Muscle layer of colon (tissue), 2 donors: ENCODE data around the gene SHROOM2.

Experiments
- H3K27ac ChIP-seq: one replicate; pipeline ENCODE4 v1.7.0; 2013; ENCODE audit warnings: low read depth, mild to moderate bottlenecking, low read length, moderate library complexity
- H3K27me3 ChIP-seq, 2 donors: one replicate each; pipeline ENCODE4 v1.7.0; 2013; ENCODE audit warnings: low read length in 2 of 2, mild to moderate bottlenecking in 2 of 2; ENCODE audit not compliant: insufficient read depth in 2 of 2, control insufficient read depth in 1 of 2
- H3K36me3 ChIP-seq: one replicate; pipeline ENCODE4 v1.7.0; 2013; ENCODE audit warnings: mild to moderate bottlenecking, low read length; ENCODE audit not compliant: insufficient read depth
- H3K4me1 ChIP-seq: one replicate; pipeline ENCODE4 v1.7.0; 2013; ENCODE audit warnings: mild to moderate bottlenecking, low read length; ENCODE audit not compliant: insufficient read depth
- H3K4me3 ChIP-seq, 2 donors: one replicate each; pipeline ENCODE4 v1.7.0; 2013; ENCODE audit warnings: low read length in 2 of 2, low read depth in 1 of 2, mild to moderate bottlenecking in 1 of 2, moderate library complexity in 1 of 2
- H3K9ac ChIP-seq: one replicate; pipeline ENCODE4 v1.7.0; 2013; ENCODE audit warnings: low read length
- H3K9me3 ChIP-seq: one replicate; pipeline ENCODE4 v1.7.0; 2013; ENCODE audit warnings: mild to moderate bottlenecking, low read length
- donor health status: abdominal sarcoma.
- donor health status: Adenocarcinoma of cecum.

SHROOM2 gene

DNA sequence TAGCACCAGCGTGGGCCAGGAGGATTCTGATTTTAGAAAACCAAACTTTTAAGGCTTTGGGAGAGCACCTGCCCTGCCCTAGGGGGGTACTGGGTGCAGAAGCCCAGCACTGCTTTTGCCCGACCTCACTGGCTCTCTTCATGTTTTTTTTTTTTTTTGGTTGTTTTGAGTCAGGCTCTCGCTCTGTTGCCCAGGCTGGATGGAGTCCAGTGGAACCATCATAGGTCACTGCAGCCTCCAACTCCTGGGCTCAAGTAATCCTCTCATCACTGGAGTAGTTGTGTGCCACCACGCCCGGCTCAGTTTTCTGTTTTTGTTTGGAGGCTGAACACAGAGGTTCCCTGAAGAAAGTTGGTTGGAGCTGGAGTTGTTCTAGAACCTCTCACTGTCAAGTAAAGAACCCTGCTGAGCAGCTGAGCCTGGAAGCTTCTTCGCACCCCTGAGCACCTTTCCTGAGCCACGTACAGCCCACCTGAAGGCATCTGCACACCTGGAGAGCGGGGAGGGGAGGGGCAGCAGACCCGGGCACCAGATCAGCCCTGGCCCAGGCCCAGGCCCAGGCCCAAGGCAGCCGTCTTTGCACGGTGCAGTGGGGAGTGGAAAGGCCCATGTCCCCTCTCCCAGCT, 49.5 kb downstream of the SHROOM2 start:
- no peak overlapping the region for H3K4me3 ChIP-seq

GRCh38 chrX:9842541-9842940, 56.3 kb downstream of the SHROOM2 start:
- Histone ChIP-seq H3K4me3 (no peak overlapping the region), H3K9ac (no peak overlapping the region)

More for the DNA sequence above, 49.5 kb downstream of the SHROOM2 start:
- H3K27ac ChIP-seq: no peak overlapping the region
- no peaks in the 10 kb centered on the region for H3K36me3 ChIP-seq
- no peaks in the 10 kb centered on the region for H3K27me3 ChIP-seq
- no peaks in the 10 kb centered on the region for H3K4me1 ChIP-seq
- H3K9me3 ChIP-seq: no peaks in the 10 kb centered on the region
- H3K9ac ChIP-seq: no peak overlapping the region

DNA sequence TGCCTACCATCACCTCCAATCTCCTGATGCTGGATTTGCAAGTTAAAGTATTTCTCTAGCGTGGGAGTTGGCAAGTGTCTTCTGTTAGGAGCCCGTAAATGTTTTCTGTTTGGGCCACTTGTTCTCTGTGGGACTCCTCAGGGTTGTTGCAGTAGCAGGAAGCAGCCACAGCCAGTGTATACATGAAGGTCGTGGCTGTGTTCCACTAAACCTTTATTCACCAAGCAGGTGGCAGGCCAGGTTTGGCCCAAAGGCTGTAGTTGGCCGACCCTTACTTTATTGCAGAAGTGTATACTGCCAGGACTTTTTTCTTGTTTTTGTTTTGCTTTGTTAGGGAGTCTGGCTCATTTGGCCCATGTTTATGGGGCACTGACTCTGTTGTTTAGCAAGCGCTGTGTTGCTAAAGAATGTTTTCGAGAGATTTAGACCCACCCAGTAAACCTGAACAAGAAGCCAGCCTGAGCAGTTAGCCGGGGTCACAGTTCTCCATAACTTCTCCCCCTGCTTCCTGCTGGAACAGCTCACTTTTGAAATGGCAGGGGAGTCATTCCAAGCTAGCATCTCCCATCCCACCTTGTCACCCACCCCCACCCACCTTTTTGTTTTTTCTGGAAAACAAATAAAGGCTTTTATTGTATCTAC, 58.8 kb downstream of the SHROOM2 start:
- peaks cover 0 to 4% of the 10 kb centered on the region in 2 donors for H3K27me3 ChIP-seq
- H3K27ac ChIP-seq: no peak overlapping the region
- H3K4me3 ChIP-seq: no peak overlapping the region
- H3K9me3 ChIP-seq: no peaks in the 10 kb centered on the region
- H3K36me3 ChIP-seq: no peaks in the 10 kb centered on the region
- H3K9ac ChIP-seq: no peak overlapping the region
- no peaks in the 10 kb centered on the region for H3K4me1 ChIP-seq

More at GRCh38 chrX:9842541-9842940, 56.3 kb downstream of the SHROOM2 start:
- H3K27ac ChIP-seq: no peak overlapping the region
- no peaks in the 10 kb centered on the region for H3K36me3 ChIP-seq
- H3K9me3 ChIP-seq: no peaks in the 10 kb centered on the region
- no peaks in the 10 kb centered on the region for H3K27me3 ChIP-seq
- no peaks in the 10 kb centered on the region for H3K4me1 ChIP-seq

GRCh38 chrX:9845578-9845952, 59.3 kb downstream of the SHROOM2 start:
- Histone ChIP-seq H3K27ac (no peak overlapping the region), H3K36me3 (no peaks in the 10 kb centered on the region), H3K9ac (no peak overlapping the region), H3K4me1 (no peaks in the 10 kb centered on the region), H3K4me3 (no peak overlapping the region), H3K27me3 (peaks cover 0 to 4% of the 10 kb centered on the region in 2 donors), H3K9me3 (no peaks in the 10 kb centered on the region)

DNA sequence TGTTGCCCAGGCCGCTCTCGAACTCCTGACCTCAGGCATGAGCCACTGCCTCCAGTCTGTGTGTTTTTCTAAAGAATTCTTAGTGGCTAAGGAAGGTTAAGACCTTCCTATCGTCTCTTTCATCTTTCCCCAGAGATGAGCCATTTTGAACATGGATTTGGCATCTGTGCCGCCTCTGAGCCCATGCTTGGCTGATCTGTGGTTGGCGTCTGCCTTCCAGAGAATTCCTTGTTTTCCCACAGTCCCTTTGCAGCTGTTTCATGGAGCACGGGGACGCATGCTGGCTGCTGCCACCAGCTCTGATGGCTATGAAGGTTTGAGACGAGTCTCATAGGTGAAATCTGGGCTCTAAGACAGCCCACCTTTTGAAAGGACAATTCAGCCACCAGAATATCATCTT, 60.4 kb downstream of the SHROOM2 start:
- H3K4me1 ChIP-seq: no peaks in the 10 kb centered on the region
- no peak overlapping the region for H3K27ac ChIP-seq
- H3K4me3 ChIP-seq: no peak overlapping the region
- no peak overlapping the region for H3K9ac ChIP-seq
- H3K36me3 ChIP-seq: no peaks in the 10 kb centered on the region
- H3K9me3 ChIP-seq: no peaks in the 10 kb centered on the region
- peaks cover 0 to 4% of the 10 kb centered on the region in 2 donors for H3K27me3 ChIP-seq

- Histone ChIP-seq H3K36me3 (no peaks in the 10 kb centered on the region), H3K4me3 (no peak overlapping the region), H3K9me3 (no peaks in the 10 kb centered on the region), H3K27ac (no peak overlapping the region), H3K27me3 (peaks cover 0 to 4% of the 10 kb centered on the region in 2 donors), H3K9ac (no peak overlapping the region), H3K4me1 (no peaks in the 10 kb centered on the region)
These were observed 60.8 kb downstream of the SHROOM2 start for GRCh38 chrX:9847071-9847470.

GRCh38 chrX:9848718-9849479, 62.7 kb downstream of the SHROOM2 start:
- no peaks in the 10 kb centered on the region for H3K36me3 ChIP-seq
- no peak overlapping the region for H3K9ac ChIP-seq
- no peaks in the 10 kb centered on the region for H3K9me3 ChIP-seq
- no peak overlapping the region for H3K27ac ChIP-seq
- H3K4me3 ChIP-seq: no peak overlapping the region
- H3K27me3 ChIP-seq: peaks cover 0 to 4% of the 10 kb centered on the region in 2 donors
- no peaks in the 10 kb centered on the region for H3K4me1 ChIP-seq

- no peak overlapping the region for H3K4me3 ChIP-seq
- H3K9ac ChIP-seq: no peak overlapping the region
- no peaks in the 10 kb centered on the region for H3K4me1 ChIP-seq
- H3K9me3 ChIP-seq: no peaks in the 10 kb centered on the region
- no peaks in the 10 kb centered on the region for H3K36me3 ChIP-seq
- H3K27ac ChIP-seq: no peak overlapping the region
- H3K27me3 ChIP-seq: peaks cover 0 to 4% of the 10 kb centered on the region in 2 donors
These were observed 65.7 kb downstream of the SHROOM2 start for GRCh38 chrX:9851890-9852289.

- H3K27me3 ChIP-seq: peaks cover 0 to 4% of the 10 kb centered on the region in 2 donors
- H3K36me3 ChIP-seq: no peaks in the 10 kb centered on the region
These were observed 67.1 kb downstream of the SHROOM2 start for GRCh38 chrX:9853307-9853706.

DNA sequence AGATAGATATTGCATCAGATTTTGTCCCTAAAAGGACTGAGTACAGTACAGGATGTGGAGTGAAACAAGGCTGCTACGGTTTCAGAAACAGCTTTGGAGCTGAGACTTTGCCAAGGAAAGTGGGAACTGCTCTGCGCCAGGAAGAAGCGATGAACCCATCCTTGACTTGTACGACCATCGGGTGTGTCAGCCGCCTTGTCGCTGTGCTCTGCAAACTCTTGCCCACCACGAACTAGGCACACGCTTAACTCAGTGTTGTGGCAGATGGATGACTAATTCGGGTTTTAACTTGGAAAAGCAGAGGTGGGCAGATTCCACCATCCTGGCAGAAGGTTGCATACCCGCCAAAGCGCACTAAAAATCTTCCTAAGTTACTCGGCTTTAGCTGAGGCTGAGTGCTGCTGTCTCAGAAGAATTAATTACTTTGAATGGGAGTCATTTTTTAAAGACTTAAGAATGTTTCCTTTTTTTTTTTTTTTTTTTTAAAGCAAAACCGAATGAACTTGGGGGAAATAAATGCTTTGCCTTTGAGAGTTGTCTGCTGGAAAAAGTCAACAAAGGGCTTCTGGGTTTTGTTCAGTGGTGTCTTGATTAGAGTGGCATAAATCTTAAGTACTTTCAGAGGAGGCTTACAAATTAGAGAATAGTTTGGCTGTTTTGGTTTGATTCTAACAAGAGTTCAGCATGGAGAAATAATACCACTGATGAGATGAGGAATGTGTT, 69.5 kb downstream of the SHROOM2 start:
- Histone ChIP-seq H3K27me3 (no peaks in the 10 kb centered on the region), H3K27ac (no peak overlapping the region), H3K4me1 (no peaks in the 10 kb centered on the region), H3K36me3 (no peaks in the 10 kb centered on the region), H3K9me3 (no peaks in the 10 kb centered on the region), H3K9ac (no peak overlapping the region), H3K4me3 (peak overlapping the region; percentile 22 to 49)

More at GRCh38 chrX:9853307-9853706, 67.1 kb downstream of the SHROOM2 start:
- Histone ChIP-seq H3K4me3 (no peak overlapping the region), H3K27ac (no peak overlapping the region), H3K4me1 (no peaks in the 10 kb centered on the region), H3K9ac (no peak overlapping the region), H3K9me3 (no peaks in the 10 kb centered on the region)

- Histone ChIP-seq H3K36me3 (no peaks in the 10 kb centered on the region), H3K9me3 (no peaks in the 10 kb centered on the region), H3K4me1 (no peaks in the 10 kb centered on the region), H3K27me3 (no peaks in the 10 kb centered on the region), H3K9ac (no peak overlapping the region), H3K27ac (no peak overlapping the region), H3K4me3 (no peak overlapping the region)
These were observed 70.4 kb downstream of the SHROOM2 start for GRCh38 chrX:9856588-9856987.
